SKM-1 (cell line): ENCODE measurements around the gene ZNF564.
"Not testable (repeated sequence)": the region's sequence is repeated elsewhere in the genome, so short reads cannot be mapped to it uniquely, and the experiment has no call there.

ENCODE experiments used
- DNase-seq: peaks from one replicate; lab custom pipeline; 2025; ENCODE audit not compliant: unreplicated experiment; lab: John Stamatoyannopoulos, UW

The ZNF564 gene

DNA sequence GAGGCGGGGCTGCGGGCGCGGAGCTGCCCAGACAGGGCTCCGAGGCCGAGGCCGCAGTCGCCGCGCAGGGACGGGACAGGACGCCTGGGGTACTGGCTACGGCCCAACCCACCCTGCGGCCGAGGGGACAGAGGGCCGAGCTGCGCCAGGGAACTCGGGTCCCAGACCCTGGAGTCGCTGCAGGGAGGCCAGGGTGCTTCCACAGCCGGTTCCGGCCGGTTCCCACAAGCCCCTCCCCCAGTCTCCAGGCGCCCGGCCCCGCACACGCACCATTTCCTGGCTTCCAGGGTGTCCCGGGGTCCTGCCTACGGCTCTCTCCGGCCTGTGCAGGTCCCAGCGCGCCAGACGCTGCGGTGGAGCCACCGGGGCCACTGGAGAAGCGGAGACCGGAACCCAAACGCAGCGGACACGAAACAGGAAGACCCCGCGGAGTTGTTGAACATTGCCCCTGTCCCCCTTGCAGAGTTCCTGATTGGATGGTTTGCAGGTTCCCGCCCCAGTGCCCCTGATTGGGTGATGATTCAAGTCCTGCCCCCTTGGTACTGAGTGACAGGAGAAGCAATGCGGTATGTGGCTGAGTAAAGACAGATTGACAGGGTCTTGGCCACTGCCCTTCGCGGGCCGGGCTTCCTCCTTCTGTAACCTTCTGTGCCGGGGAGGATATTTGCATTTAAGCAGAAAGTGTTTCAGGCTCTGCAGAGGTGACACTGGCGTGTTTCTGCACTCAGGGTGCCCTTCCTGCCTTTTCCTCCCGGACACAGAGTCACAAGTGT lies at the start of gene ZNF564:
Gene ZNF564, minus strand, starts transcription at position 423 of the 773 bp plus-strand sequence. Its CDS starts 150 bp downstream, at position 273.
- DNase-seq, result peak; percentile 98

DNA sequence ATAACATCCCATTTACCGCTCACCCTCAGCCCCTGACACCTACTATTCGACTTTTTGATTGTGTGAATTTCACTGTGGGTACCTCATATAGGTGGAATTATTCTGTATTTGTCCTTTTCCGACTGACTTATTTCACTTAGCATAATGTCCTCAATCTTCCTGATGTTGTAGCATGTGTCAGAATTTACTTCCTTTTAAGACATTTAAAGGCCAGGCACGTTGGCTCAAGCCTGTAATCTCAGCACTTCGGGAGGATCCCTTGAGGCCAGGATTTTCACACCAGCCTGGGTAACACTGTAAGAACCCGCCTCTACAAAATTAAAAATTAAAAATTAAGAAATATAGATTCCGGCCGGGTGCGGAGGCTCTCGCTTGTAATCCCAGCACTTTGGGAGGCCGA lies 46.3 kb upstream of the ZNF564 start:
- no peak for DNase-seq

DNA sequence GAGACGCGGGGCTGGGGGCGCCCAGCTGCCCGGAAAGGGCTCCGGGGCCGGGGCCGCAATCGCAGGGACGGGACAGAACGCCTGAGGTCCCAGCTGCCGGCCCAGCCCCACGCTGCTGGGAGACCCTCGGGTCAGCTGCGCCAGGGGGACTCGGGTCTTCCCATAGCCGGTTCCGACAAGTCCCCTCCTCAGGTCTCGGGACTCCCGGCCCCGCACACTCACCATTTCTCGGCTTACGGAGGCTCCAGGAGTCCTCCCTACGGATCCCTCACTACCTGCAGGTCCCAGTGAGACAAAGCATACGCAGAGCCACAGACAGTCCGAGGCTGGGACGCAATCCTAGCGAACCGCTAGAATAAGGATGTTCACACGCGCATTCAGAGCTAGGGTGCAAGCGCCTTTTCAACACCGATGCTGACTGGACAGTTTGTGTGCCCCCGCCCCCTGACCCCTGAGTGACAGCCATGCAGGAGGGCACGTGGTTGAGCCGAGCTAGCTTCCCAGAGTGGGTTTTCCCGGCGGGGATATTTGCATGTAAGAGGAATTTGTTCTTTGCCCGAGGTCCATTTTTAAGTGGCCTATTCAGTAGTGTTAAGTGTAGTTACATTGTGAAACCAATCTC lies 45.8 kb upstream of the ZNF564 start:
- no peak for DNase-seq

DNA sequence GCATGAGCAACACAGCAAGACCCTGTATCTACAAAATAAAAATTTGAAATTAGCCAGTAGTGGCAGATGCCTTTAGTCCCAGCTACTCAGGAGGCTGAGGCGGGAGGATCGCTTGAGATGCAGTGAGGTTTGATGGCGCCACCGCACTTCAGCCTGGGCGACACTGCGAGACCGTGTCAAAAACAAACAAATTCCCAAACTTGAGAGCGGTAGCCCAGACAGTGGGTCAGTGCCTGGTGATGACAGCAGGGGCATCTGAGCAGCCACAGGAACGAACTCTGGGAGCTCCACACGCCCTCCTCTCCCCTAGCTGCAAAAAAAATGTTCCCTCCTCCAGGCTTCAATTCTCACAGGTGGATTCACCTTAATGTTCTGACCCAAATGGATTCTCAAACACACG lies 45.2 kb upstream of the ZNF564 start:
- DNase-seq, result no peak

DNA sequence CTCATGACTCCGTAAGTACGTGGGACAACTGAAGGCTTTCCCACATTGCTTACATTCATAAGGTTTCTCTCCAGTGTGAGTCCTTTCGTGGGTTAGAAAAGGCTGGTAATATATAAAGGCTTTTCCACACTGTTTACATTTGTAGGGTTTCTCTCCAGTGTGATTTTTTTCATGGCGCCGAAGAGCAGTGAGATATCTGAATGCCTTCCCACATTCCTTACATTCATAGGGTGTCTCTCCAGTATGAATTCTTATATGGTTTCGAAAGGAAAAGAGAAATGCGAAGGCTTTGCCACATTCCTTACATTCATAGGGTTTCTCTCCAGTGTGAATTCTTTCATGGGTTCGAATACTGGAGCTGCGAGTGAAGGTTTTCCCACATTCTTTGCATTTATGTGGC lies 29.8 kb upstream of the ZNF564 start:
- no peak for DNase-seq

DNA sequence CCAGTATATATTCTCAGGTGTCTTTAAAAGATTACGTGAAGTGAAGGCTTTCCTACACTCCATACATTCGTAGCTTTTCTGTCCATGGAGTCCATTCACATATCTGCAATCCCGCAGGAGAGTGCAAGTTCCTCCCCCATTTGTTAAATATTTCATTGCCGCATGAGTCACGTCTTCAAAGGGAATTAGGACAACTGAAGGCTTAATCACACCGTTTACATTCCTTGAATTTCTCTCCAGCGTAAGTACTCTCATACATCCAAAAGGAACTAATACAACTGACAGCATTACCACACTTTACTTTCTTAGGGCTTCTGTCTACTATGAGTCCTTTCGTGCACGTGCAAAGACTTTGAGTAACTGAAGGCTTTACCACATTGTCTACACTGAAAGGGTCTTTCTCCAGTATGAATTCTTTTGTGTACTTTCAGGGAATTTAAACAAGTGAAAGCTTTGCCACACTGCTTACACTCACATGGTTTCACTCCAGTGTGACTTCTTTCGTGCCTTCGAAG lies 29.0 kb upstream of the ZNF564 start:
- no peak for DNase-seq

DNA sequence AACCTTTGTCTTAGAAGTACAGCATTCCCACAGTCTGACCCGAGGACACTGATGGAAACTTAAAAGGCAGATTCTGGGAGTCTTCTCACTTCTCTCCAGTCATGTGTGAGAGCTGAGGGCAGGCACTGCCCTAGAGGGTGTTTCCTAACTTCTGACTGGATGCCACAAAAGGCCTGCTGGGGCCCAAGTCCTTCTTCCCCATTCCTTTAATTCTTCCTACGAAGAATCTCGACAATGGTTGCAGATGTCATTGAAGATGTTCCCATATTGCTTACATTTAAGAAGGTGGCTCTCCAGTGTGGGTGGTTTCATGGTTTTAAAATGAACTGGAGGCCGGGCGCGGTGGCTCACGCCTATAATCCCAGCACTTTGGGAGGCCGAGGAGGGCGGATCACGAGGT lies 27.4 kb upstream of the ZNF564 start:
- DNase-seq, result no peak

DNA sequence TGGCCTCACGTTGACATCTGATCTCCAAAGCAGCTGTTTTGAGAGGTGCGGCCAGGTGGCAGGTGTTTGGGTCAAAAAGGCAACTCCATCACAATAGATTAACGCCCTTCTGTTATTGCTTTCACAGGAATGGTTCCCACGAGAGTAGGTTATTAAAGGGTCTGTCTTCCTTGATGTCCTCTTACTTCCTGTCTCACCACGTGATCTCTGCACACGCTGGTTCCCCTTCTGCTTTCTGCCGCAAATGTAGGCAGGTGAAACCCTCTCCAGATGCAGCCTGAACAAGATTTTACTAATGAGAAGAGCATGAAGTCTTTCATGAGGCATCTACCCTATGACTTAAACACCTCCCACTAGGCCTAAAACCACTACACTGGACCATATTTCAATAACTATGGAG lies 22.8 kb upstream of the ZNF564 start:
- DNase-seq, result no peak

DNA sequence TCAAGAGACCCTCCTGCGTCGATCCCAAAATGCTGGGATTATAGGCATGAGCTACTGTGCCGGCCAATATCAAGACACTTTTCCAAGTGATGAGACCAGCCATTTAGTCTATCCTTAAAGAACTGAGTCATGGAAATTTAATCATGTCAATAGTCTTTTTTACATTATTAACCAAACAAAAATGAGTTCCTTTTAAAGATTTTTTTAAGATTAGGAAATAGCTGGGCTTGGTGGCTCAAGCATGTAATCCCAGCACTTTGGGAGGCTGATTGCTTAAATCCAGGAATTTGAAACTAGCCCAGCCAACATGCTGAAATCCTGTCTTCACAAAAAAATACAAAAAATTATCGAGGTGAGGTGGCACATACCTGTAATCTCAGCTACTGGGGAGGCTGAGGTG lies 16.7 kb upstream of the ZNF564 start:
- no peak for DNase-seq

DNA sequence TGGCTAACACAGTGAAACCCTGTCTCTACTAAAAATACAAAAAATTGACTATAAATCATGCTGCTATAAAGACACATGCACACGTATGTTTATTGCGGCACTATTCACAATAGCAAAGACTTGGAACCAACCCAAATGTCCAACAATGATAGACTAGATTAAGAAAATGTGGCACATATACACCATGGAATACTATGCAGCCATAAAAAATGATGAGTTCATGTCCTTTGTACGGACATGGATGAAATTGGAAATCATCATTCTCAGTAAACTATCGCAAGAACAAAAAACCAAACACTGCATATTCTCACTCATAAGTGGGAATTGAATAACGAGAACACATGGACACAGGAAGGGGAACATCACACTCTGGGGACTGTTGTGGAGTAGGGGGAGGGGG lies 15.1 kb upstream of the ZNF564 start:
- not testable (repeated sequence) for DNase-seq

DNA sequence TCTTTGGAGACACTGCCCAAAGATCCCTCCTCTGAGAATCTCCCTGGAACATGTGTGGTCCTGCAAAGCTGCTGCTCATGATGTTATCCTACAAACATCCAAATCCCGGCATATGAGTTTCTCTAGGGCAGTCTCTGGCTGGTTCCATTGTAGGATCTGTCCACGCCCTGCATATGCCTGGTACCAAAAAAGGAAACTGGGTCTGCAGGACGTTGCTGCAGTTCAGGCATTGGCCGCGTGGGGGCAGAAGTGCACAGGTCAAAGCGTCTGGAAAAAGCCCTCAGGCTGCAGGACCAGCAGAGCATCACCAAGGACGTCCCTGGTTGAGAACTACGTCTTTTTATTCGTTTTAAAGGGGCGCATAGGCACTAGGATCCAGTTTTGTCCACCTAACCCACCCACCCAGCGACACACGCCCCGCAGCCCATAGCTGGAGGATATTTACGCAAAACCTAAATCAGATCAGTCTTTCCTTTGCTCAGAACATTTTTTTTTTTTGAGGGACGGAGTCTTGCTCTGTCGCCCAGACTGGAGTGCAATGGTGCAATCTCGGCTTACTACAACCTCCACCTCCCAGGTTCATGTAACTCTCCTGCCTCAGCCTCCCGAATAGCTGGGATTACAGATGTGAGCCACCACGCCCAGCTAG lies 12.9 kb upstream of the ZNF564 start:
- DNase-seq, result peak; percentile 71

DNA sequence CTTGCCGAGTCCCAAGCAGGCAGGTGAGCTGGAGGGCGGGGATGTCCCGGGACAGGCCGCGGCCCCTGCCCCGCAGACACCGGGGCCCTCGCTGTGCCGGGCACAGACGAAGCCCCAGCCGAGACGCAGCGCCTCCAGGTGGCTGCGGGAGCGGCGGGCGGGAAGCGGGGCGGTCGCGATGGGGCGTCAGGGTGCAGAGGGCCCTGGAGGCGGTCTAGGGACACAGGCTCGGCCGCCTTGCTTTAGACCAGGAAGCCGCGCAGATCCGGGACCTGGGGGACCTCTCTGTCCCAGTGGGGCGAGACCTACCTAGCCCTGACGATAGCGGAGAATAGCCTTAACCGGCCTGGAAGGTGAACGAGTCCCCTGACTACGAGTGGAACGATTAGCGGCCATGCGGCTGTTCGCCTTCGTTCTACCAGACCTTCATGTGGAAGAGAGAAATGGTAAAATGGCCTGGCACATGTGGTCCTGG lies 4.2 kb upstream of the ZNF564 start:
- no peak for DNase-seq

DNA sequence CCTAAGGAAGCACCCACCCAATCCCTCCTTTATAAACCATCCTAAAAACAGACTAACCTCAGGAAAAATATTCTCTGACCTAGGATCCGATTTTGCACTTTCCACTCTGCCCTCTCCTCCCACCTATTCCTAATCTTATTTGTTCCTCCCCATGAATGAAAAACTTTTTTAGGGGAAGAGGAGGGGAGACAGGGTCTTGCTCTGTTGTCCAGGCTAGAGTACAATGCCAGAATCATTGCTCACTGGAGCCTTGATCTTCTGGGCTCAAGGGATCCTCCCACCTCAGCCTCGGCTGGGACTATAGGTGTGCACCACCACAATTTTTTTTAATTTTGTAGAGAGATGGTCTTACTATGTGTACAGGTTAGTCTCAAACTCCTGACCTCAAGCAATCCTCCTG lies 4.4 kb downstream of the ZNF564 start:
- no peak for DNase-seq

DNA sequence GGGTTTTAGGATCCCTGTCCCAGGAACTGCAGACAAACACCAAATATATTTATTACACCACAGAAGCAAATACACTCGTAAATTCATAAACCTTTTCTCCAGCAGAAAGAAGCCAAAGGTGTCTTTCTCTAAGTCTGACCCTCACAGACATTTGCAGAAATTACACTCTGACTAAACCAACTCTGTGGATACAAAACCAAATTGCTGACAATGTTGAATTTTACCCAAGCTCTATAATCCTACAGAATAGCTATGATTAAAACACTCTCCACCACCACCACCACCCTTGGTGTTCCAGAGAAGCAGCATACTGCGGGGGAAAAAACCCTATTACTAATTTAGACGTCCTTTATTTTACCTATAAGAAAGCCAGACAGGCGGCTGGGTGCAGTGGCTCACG lies 5.2 kb downstream of the ZNF564 start:
- no peak for DNase-seq

DNA sequence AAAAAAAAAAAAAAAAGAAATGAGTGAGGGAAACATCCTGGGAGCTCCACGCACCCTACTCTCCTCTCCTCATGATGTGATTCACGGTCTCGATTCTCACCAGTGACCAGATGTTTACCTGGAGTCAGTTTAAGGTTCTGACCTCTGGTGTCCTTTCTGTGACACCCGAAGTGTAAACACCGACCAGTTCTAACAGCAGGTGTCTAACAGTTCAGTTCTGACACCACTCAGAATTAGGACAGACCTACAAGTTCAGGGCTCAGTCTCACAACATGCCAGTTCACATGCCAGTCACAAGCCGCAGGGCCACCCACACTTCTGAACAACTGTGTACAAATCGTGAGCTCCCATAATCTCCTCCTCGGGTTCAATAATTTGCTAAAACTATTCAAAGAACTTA lies 6.0 kb downstream of the ZNF564 start:
- DNase-seq, result no peak

DNA sequence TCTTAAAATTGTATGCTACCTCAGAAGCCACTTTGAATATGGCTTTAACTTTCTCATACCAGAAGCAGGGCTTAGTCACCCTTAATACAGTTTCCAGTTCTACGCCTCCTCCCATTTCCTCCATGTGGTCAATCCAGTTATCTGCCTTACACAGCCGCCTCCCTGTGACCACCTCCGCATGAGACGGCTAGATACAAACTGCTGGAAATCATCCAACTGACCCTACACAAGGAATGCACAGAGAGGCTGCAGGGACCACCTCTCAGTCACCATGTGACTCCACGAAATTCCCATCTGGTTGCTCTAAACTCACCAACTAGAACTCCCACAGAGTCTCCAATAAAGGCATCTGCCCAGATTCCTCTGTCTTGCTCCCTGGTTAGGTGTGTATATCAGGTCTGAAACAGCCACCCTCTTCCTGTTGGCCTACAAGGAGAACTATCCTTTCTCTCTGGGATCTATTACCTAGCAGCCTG lies 6.8 kb downstream of the ZNF564 start:
- DNase-seq, result no peak

DNA sequence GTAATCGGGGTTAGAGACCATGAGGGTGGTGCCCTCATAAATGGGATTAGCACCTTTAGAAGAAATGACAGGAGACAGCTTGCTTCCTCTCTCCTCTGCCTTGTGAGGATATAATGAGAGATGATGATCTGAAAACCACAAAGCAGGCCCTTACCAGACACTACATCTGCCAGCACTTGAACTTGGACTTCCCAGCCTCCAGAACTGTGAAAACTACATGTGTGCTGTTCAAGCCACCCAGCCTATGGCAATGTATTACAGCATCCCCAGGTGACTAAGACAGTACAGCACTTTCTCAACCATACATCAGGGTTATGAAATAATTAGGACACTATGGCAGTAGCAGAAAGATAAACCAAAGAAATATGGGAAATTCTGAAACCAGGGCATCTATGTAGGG lies 7.4 kb downstream of the ZNF564 start:
- DNase-seq, result no peak

DNA sequence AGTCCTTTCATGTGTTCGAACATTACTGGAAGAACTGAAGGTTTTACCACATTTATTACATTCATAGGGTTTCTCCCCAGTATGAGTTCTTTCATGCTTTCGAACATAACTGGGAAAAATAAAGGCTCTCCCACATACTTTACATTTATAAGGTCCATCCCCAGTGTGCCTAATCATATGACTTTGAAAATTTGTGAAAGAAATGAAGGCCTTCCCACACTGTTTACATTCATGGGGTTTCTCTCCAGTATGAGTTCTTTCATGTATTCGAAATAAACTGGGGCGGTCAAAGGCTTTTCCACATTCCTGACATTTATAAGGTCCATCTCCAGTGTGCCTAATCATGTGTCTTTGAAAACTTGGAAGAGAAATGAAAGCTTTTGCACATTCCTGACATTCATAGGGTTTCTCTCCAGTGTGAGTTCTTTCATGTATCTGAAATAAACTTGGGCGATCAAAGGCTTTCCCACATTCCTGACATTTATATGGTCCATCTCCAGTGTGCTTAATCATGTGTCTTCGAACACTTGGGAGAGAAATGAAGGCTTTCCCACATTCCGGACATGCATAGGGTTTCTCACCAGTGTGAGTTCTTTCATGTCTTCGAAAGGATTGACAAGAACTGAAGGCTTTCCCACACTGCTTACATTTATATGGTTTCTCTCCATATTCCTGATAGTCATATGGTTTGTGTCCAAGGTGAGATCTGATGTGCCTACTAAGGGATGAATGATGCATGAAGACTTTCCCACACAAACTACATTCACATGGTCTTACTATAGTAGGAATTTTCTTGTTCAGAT lies 24.0 kb downstream of the ZNF564 start:
- no peak for DNase-seq

DNA sequence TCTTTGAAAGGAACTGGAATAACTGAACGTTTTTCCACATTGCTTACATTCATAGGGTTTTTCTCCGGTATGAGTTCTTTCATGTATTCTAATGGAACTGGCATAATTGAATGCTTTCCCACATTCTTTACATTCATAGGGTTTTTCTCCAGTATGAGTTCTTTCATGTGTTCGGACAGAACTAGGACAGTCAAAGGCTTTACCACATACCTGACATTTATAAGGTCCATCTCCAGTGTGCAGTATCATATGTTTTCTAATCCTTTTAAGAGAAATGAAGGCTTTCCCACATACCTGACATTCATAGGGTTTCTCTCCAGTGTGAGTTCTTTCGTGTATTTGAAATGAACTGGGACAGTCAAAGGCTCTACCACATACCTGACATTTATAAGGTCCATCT lies 24.7 kb downstream of the ZNF564 start:
- no peak for DNase-seq

DNA sequence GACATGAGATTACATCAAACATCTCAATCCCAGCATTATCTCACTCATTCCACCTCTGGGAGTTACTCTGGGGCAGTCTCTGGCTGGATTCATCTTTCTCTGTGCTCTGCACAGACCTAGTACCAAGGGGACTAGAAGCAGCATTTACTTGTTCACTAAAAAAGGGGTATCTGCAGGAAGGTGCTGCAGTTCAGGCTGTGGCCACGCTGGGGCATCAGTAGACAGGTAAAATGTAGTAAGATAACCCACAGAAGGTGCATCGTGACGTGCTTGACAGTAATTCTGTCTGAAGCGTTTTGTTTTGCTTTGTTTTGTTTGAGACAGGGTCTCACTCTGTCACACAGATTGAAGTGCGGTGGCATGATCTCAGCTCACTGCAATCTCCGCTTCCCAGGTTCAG lies 29.3 kb downstream of the ZNF564 start:
- DNase-seq, result no peak

DNA sequence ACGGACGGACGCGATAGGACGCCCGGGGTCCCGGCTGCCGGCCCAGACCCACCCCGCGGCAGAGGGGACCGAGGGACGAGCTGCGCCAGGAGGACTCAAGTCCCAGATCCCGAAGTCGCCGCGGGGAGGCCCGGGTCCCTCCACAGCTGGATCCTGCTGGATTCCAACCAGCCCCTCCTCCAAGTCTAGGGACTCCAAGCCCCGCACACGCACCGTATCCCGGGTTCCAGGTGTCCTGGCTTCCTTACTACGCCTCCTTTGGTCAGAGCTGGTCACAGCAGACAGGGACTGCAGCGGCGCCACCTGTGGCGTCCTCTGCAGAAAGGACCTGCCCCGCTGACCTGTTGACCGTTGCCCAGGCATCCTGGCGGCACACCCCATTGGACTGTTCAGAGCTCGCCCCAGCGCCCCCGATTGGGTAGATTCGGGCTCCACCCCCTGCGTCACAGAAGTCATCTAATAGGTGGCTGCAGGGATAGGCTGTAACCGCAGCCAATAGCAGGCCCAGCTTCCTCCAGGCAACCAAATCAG lies 37.7 kb downstream of the ZNF564 start:
- no peak for DNase-seq
